GM04503 (cell line): Measurements from ENCODE around the gene KANSL1.
"Not testable (repeated sequence)": the region's sequence is repeated elsewhere in the genome, so short reads cannot be mapped to it uniquely, and the experiment has no call there.

Experiments used
- DNase-seq: peaks from one replicate; pipeline ENCODE4 v3.0.0-alpha.2; 2012; ENCODE audit warnings: low read depth

KANSL1 gene, protein sequence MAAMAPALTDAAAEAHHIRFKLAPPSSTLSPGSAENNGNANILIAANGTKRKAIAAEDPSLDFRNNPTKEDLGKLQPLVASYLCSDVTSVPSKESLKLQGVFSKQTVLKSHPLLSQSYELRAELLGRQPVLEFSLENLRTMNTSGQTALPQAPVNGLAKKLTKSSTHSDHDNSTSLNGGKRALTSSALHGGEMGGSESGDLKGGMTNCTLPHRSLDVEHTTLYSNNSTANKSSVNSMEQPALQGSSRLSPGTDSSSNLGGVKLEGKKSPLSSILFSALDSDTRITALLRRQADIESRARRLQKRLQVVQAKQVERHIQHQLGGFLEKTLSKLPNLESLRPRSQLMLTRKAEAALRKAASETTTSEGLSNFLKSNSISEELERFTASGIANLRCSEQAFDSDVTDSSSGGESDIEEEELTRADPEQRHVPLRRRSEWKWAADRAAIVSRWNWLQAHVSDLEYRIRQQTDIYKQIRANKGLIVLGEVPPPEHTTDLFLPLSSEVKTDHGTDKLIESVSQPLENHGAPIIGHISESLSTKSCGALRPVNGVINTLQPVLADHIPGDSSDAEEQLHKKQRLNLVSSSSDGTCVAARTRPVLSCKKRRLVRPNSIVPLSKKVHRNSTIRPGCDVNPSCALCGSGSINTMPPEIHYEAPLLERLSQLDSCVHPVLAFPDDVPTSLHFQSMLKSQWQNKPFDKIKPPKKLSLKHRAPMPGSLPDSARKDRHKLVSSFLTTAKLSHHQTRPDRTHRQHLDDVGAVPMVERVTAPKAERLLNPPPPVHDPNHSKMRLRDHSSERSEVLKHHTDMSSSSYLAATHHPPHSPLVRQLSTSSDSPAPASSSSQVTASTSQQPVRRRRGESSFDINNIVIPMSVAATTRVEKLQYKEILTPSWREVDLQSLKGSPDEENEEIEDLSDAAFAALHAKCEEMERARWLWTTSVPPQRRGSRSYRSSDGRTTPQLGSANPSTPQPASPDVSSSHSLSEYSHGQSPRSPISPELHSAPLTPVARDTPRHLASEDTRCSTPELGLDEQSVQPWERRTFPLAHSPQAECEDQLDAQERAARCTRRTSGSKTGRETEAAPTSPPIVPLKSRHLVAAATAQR (N-terminal part only)

DNA sequence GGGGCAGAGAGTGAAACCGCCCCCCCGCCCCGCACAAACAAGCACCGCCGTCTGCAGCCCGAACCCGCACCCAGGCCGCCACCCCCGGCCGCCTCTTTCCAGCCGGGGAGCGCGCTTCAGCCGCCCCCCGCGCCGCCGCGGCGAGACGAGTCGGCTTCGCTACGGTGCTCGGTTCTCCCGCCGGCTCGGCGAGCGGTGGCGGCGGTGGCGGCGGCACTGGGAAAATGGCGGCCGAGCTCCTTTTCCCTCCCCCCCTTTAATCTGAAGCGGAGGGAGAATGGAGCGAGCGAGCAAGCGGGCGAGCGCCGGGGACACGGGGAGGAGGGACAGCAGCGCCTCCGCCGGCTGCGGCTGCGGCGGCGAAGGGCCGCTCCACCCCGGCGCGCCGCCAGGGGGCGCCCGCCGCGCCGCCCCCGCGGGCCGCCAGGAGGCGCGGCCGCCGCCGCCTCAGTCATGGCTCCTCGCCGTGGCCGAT lies at the start of gene KANSL1:
TSS of gene KANSL1 (minus strand) at position 279 of the 475 bp plus-strand sequence. CDS start 21,286 bp downstream, outside the sequence.
- DNase-seq, result no peak

DNA sequence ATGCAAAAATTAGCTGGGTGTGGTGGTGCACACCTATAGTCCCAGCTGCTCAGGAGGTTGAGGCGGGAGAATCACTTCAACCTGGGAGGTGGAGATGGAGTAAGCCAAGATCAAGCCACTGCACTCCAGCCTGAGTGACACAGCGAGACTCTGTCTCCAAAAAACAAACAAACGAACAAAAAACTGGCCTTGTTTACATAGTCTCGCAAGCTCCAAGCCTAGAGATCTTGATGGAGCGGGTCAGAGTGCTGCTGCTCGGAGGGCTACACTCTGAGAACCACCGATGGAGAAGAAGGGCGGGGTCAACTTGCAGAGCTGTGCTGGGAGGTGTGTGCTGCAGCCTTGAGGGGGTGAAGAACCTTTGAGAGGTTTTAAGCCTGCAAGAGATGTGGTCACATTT lies 38.1 kb upstream of the KANSL1 start:
- DNase-seq, result not testable (repeated sequence)

GRCh38 chr17:46225274-46225794 lies 32.1 kb upstream of the KANSL1 start:
- peak; percentile 53 for DNase-seq

DNA sequence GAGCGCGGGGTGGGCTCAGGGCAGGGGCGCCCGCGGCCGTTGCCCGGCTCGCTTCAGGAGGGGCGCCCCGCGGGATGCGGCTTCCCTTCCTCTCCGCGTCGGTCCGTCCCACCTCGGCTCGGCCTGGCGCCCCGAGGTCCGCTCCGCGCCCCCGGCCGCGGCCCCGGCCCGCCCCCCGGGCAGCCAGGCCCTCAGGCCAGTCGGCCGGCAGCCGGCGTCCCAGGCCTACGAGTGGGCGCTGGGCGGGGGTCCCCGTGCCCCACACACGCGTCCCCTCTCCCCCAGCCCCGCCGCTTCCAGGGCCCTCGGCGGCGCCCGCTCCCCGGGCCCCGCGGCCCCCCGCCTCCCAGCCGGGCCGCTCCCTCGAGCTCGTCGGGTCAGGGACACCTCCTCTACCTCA lies 31.6 kb upstream of the KANSL1 start:
- DNase-seq, result not testable (repeated sequence)

DNA sequence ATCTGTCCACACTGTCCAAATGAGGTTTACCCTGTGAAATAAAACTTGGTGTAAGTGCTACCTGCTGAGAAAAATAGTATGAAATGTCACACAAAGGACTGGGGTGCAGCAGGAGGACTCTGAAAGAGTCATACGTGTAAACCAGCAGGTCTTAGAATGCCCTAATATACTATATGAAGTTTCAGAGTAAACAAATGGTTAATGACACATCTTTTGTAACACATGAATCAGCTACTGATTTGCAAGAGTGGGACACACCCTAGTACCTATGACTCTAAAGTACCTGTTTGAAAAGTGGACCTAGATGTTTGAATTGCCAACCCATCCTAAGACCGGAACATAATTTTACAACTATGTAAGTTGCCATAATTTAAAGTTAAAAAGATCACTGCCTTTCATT lies 29.8 kb upstream of the KANSL1 start:
- not testable (repeated sequence) for DNase-seq

DNA sequence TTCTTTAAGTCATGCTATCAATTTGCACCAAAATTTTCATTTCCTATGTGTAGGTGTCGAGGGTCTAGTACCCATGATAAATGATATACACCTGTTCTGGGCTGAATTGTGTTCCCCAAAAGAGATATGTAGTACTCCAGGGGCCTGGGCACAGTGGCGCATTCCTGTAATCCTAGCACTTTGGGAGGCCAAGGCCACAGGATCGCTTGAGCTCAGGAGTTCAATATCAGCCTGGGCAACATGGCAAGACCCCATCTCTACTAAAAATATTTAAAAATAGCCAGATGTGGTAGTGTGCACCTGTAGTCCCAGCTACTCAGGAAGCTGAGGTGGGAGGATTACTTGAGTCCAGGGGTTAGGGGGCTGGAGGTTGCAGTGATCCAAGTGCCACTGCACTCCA lies 23.5 kb upstream of the KANSL1 start:
- DNase-seq, result no peak

DNA sequence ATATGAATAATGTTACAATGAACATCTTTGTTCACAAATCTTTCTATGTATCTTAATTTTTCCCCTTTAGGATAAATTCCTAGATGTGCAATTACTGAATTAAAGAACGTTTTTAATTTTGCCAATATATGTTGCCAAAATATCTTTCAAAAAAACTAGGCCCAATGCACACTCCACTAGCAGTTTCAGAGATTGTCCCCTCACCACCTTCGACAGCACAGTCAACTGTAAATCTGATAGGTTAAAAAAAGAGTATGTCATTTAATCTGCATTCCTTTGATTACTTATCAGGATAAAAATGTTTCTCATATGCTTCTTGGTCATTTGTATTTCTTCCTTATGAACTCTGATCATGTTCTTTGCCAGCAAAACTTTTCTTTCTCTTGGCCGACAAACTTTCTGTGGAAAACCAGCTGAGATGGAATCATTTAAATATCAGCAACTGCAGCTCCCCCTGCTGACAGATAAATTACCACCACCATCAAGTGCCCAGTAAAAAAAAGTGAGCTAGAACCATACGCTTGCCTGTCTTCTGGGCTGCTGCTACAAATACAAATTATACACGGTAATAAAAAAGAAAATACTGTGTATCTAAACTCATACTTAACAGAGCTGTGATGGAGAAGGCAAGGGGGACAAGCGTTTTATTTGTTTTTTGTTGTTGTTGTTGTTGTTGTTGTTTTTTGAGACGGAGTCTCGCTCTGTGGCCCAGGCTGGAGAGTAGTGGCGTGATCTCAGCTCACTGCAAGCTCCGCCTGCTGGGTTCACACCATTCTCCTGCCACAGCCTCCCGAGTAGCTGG lies 19.6 kb upstream of the KANSL1 start:
- DNase-seq, result no peak

- DNase-seq, result no peak
Measured at GRCh38 chr17:46208997-46209396, 15.8 kb upstream of the KANSL1 start.

DNA sequence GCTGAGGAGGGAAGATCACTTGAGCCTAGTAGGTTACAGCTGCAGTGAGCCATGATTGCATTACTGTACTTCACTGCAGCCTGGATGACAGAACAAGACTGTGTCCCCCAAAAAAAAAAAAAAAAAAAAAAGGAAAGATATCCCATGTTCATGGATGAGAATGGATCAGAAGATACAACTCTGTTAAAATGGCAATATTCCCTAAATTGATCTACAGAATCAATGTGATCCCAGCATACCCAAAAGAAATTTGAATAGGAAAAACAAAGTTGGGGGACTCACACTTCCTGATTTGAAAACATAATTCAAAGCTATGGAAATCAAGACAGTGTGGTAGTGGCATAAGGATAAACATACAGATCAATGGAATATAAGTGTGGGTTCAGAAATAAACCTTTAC lies 12.7 kb upstream of the KANSL1 start:
- DNase-seq, result no peak

DNA sequence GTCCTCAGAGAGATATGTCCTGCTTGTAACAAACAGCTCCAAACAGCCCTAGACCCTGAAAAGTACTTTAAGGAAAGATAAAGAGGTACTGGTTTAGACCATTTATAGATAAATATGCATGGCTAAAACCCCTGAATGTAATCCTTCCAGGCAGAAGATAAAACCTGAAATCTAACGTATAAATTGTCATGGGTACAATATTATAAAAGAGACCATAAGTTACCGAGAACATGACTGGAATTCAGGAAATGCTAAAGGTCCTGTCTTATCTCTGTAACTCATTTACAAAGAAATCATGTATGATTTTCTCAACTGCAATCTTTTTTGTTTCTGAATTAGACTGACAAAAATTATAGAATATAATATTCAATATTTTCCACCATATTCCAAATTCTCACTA lies 9.2 kb upstream of the KANSL1 start:
- DNase-seq, result no peak

DNA sequence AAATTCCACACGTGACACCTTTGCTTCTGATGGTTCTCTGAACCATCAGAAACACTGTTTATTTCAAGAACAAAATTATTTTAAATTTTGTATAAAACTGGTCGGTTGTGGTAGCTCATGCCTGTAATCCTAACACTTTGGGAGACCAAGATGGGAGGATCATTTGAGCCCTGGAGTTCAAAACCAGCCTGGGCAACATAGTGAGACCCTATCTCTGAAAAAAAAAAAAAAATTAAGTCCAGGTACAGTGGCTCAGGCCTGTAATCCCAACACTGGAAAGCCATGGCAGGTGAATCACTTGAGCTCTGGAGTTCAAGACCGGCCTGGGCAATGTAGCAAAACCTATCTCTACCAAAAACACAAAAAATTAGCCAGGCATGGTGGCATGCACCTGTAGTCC lies 8.3 kb upstream of the KANSL1 start:
- DNase-seq, result no peak

DNA sequence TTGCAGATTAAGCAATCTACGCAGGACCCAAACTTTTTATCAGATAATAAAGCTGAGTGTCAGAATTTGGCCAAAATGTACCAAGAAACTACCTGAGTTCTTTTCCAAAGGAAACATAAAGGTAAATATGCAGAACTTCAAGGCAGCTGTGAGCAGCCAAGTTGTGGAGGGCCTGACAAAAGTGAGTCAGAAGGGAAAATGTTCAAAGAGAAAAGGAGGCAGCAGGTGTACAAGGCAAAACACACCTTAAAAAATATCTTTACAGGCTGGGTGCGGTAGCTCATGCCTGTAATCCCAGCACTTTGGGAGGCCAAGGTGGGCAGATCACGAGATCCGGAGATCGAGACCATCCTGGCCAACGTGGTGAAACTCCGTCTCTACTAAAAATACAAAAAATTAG lies 7.0 kb upstream of the KANSL1 start:
- DNase-seq, result no peak

DNA sequence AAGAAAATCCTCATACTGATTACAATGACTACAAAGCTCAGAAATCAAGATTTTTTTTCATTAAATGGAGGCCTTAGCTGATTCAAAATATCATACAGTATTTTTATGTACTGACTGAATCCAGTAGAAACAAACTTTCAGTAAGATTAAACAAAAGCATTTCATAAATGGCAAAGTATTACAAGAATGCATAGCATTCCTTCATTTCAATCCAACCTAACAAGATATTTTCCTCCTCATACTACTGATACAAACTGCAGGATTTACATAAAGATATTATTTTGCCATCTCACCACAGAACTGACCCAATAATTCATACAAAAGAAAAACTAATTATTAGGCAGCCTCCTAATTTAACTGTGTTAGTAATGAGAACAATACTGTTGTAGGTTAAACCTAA lies 6.2 kb upstream of the KANSL1 start:
- DNase-seq, result no peak

DNA sequence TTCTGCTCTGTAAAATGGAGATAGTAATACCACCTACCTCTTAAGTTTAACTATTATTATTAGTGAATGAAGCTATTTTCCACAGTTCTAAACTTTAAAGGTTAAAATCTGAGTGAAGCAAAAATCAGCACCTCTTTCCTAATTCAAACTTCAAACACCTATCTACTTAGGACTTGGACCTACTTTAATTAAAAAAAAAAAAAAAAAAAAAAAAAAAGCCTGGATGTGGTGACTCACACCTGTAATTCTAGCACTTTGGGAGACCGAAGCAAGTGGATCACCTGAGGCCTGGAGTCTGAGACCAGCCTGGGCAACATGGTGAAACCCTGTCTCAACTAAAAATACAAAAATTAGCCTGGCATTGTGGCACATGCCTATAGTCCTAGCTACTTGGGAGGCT lies 5.0 kb upstream of the KANSL1 start:
- DNase-seq, result no peak

DNA sequence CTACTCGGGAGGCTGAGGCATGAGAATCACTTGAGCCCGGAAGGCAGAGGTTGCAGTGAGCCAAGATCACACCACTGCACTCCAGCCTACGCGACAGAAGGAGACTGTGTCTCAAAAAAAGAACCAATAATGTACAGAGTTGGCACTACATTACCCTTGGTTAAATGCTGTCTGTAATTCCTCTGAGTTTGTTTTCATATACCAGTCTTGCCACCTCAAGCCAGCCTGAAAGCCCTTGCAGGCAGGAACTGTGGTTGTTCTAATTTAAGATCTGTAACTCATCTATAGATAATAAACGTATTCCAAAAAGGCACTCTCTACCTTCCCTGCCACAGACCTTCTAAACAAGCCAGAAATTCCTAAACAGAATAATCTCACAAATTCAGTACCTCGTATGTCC lies 4.3 kb upstream of the KANSL1 start:
- no peak for DNase-seq

DNA sequence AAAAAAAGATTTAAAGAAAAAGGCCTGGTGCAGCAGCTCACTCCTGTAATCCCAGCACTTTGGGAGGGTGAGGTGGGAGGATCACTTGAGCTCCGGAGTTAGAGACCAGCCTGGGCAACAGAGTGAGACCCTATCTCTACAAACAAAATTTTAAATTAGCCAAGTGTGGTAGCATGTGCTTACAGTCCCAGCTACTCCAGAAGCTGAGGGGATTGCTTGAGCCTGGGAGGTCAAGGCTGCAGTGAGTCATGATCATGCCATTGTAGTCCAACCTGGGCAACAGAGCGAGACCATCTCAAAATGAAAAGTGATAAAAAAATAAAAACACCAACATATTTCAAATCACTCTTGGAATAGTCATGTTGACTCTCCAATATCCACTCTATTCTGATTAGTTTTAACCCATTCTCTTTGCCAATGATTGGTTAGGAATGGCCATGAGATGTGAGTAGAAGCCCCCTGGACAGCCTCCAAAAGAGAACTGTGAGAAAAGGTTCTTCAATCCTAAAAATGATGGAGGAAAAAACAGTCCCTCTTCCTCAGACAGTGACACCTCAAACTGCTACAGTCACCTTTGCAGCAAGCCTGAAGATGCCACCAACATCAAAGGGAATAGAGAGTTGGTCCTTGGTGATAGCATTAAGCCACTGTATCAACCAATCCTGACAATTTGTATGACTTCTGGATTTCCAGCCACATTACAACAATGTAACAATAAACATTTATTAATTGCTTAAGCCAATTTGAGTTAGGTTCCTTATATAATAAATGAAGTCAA lies 2.9 kb upstream of the KANSL1 start:
- no peak for DNase-seq

GRCh38 chr17:46195217-46195855 lies 2.1 kb upstream of the KANSL1 start:
- DNase-seq, result no peak

GRCh38 chr17:46194393-46195216 lies 1.4 kb upstream of the KANSL1 start:
- DNase-seq, result no peak
